Glutamatergic neuron (in vitro differentiated cells): ENCODE measurements around the gene ARHGAP21. TPM values are rescaled to one million over a fixed set of nuclear protein-coding genes. Genes with fewer than 3 reads are reported as not detected.
A peak's percentile ranks its signal among the peaks of the same experiment; 100 is the strongest.

Source experiments
- DNase-seq: peaks from one replicate; pipeline ENCODE4 v3.0.0; 2022
- H3K27ac Mint-ChIP-seq: one replicate; pipeline ENCODE4 v1.8.0; 2020; ENCODE audit warnings: mild to moderate bottlenecking, mixed read lengths, inconsistent platforms; ENCODE audit not compliant: unreplicated experiment
- H3K27me3 Mint-ChIP-seq: one replicate; pipeline ENCODE4 v1.8.0; 2020; ENCODE audit warnings: mild to moderate bottlenecking, moderate library complexity, mixed read lengths, inconsistent platforms; ENCODE audit not compliant: unreplicated experiment
- H3K36me3 Mint-ChIP-seq: one replicate; pipeline ENCODE4 v1.8.0; 2020; ENCODE audit warnings: mild to moderate bottlenecking, mixed read lengths, inconsistent platforms; ENCODE audit not compliant: unreplicated experiment
- H3K4me1 Mint-ChIP-seq: one replicate; pipeline ENCODE4 v1.8.0; 2020; ENCODE audit warnings: mild to moderate bottlenecking, low read depth, mixed read lengths, inconsistent platforms; ENCODE audit not compliant: unreplicated experiment
- H3K4me3 Mint-ChIP-seq: one replicate; pipeline ENCODE4 v1.8.0; 2020; ENCODE audit warnings: mild to moderate bottlenecking, mixed read lengths, inconsistent platforms; ENCODE audit not compliant: unreplicated experiment
- H3K9me3 Mint-ChIP-seq: one replicate; pipeline ENCODE4 v1.8.0; 2020; ENCODE audit warnings: mild to moderate bottlenecking, moderate library complexity, mixed read lengths, inconsistent platforms; ENCODE audit not compliant: unreplicated experiment
- CTCF ChIP-seq: fragments of 200-600 bp; sonication (generic); IDR thresholded peaks from one replicate; pipeline ENCODE4 v1.5.0; 2021; ENCODE audit not compliant: partially characterized antibody, unreplicated experiment
- total RNA-seq: library from RNA; stranded (reverse); fragmentation: NEBNext Ultra II Directional; extraction: Animal tissue kit (Norgen Biotek cat#: 25700); gene quantifications from one replicate; pipeline ENCODE4 v1.2.1, GENCODE V29; 2021; ENCODE audit not compliant: unreplicated experiment

The ARHGAP21 gene
- total RNA-seq, 1 donor from 2014 or later: 217 TPM

- no peak overlapping the region for H3K27ac Mint-ChIP-seq
Measured at GRCh38 chr10:24680647-24681524, 42.8 kb downstream of the ARHGAP21 start.

GRCh38 chr10:24678757-24679156, 44.9 kb downstream of the ARHGAP21 start:
- no peak for DNase-seq
- H3K9me3 Mint-ChIP-seq: peaks cover 4% of the 10 kb centered on the region
- TF ChIP-seq CTCF: no peak
- peaks cover 5% of the 10 kb centered on the region for H3K4me1 Mint-ChIP-seq
- H3K36me3 Mint-ChIP-seq: no peaks in the 10 kb centered on the region
- H3K4me3 Mint-ChIP-seq: no peak overlapping the region
- H3K27ac Mint-ChIP-seq: no peak overlapping the region
- H3K27me3 Mint-ChIP-seq: no peaks in the 10 kb centered on the region

More at GRCh38 chr10:24680647-24681524, 42.8 kb downstream of the ARHGAP21 start:
- no peak for DNase-seq
- Mint-ChIP-seq H3K36me3 (no peaks in the 10 kb centered on the region), H3K4me1 (peaks cover 5% of the 10 kb centered on the region), H3K27me3 (no peaks in the 10 kb centered on the region), H3K9me3 (peaks cover 4% of the 10 kb centered on the region), H3K4me3 (no peak overlapping the region)
- no peak for TF ChIP-seq CTCF

- H3K4me1 Mint-ChIP-seq: peaks cover 9% of the 10 kb centered on the region
- DNase-seq: no peak
- no peak overlapping the region for H3K27ac Mint-ChIP-seq
- H3K27me3 Mint-ChIP-seq: peaks cover 1% of the 10 kb centered on the region
- no peak overlapping the region for H3K4me3 Mint-ChIP-seq
- TF ChIP-seq CTCF: no peak
- H3K9me3 Mint-ChIP-seq: peaks cover 7% of the 10 kb centered on the region
- no peaks in the 10 kb centered on the region for H3K36me3 Mint-ChIP-seq
Measured at GRCh38 chr10:24674892-24675632, 48.6 kb downstream of the ARHGAP21 start.

- peaks cover 1% of the 10 kb centered on the region for H3K27me3 Mint-ChIP-seq
- H3K9me3 Mint-ChIP-seq: peaks cover 5% of the 10 kb centered on the region
- DNase-seq: no peak
- H3K4me1 Mint-ChIP-seq: peaks cover 9% of the 10 kb centered on the region
- H3K4me3 Mint-ChIP-seq: no peak overlapping the region
- no peak for TF ChIP-seq CTCF
- H3K27ac Mint-ChIP-seq: peak overlapping the region; percentile 30
- H3K36me3 Mint-ChIP-seq: peaks cover 4% of the 10 kb centered on the region
Measured at GRCh38 chr10:24670964-24671670, 52.6 kb downstream of the ARHGAP21 start.
